ENCODE measurements around the gene GRID2IP. TPM values are rescaled to one million over a fixed set of nuclear protein-coding genes. Genes with fewer than 3 reads are reported as not detected.
A peak's percentile ranks its signal among the peaks of the same experiment; 100 is the strongest.

Gene GRID2IP
- total RNA-seq, 1 experiment from 2014 or later = not detected

DNA sequence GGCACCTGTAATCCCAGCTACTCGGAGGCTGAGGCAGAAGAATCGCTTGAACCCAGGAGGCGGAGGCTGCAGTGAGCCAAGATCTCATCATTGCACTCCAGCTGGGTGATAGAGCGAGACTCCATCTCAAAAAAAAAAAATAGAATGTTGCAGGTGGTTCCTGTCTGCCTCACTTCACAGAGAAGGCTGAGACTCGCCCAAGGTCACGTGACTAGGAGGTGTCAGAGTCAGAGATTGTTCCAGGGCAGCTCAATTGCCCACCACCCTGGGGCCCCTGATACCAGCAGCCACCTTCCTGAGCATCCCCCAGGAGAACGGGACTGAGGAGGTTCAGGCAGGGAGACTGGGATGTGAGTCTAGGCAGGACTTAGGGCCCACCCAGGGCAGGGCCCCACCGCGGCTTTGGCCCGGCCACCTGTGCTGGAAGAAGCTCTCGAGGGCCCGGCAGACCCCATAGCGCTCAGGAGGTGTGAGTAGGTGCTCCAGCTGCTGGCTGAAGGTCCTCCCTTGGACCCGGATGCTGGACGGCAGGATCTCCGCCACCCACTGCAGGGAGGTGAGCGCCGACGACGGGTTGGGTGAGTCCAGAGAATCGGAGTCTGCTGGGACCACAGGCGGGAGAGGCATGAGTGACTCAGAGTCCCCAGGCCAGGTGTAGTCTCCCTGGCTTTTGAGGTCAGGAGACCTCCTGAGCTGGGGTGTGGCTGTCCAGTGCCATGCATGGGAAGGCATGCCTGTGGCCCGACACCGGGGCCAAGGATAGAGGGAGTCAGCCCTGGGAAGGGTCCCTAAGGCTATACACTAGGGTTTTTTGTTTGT is 30.9 kb downstream of the GRID2IP start:
- TF ChIP-seq EZH2 (IDR thresholded peaks at IDR 0.05; ENCODE audit: borderline replicate concordance, low read depth, low read length, poor library complexity, severe bottlenecking) = no peak
- TF ChIP-seq, protein P1, sequence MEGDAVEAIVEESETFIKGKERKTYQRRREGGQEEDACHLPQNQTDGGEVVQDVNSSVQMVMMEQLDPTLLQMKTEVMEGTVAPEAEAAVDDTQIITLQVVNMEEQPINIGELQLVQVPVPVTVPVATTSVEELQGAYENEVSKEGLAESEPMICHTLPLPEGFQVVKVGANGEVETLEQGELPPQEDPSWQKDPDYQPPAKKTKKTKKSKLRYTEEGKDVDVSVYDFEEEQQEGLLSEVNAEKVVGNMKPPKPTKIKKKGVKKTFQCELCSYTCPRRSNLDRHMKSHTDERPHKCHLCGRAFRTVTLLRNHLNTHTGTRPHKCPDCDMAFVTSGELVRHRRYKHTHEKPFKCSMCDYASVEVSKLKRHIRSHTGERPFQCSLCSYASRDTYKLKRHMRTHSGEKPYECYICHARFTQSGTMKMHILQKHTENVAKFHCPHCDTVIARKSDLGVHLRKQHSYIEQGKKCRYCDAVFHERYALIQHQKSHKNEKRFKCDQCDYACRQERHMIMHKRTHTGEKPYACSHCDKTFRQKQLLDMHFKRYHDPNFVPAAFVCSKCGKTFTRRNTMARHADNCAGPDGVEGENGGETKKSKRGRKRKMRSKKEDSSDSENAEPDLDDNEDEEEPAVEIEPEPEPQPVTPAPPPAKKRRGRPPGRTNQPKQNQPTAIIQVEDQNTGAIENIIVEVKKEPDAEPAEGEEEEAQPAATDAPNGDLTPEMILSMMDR (conservative IDR thresholded peaks at IDR 0.05; ENCODE audit: low read depth, low read length) = no peak
- intact Hi-C loops (cut with micrococcal nuclease; ENCODE audit: unreplicated experiment) = no loop called here
- no peak for DNase-seq (ENCODE audit: low spot score)
- ChIA-PET POLR2A (ENCODE audit: low non-redundant PET) (no interaction called here), CTCF (no interaction called here)
- no peaks in the 10 kb centered on the region for H3K4me1 ChIP-seq (ENCODE audit: insufficient read depth, low read length, poor library complexity, severe bottlenecking)
- H3K4me3 ChIP-seq (ENCODE audit: low read depth, low read length, poor library complexity, severe bottlenecking) = no peak overlapping the region
- BruUV-seq (replicated peaks) = no TSS peak
- no peaks in the 10 kb centered on the region for H3K36me3 ChIP-seq (ENCODE audit: insufficient read depth, low read length, poor library complexity, severe bottlenecking)
- no peaks in the 10 kb centered on the region for H3K9me3 ChIP-seq (ENCODE audit: low read depth, low read length, poor library complexity, severe bottlenecking)
- H3K27me3 ChIP-seq (replicated peaks; ENCODE audit: insufficient read depth, low read depth, low read length, poor library complexity) = no peaks in the 10 kb centered on the region
- H3K27ac ChIP-seq (ENCODE audit: low read depth, low read length, poor library complexity, severe bottlenecking) = no peak overlapping the region

DNA sequence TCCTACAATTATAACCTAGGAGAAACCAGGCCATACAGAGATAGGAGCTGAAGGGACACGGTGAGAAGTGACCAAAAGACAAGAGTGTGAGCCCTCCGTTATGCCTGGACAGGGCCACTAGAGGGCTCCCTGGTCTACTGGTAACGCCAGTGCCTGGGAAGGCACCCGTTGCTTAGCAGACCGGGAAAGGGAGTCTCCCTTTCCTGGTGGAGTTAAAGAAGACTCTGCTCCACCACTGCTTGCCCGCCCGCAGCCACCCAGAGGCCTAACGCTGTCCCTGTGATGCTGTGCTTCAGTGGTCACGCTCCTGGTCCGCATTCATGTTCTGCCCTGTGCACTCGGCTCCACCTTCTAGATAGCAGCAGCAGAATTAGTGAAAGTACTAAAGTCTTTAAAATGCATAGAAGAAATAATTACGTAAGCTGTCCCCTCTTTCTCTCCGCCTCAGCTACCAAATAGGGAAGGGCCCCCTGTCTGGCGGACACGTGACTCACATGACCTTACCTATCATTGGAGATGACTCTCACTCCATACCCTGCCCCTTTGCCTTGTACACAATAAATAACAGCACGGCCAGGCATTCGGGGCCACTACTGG is 34.8 kb downstream of the GRID2IP start:
- ChIA-PET POLR2A (ENCODE audit: low non-redundant PET) (interaction anchor here (0.6 kb wide), 1 partner anchor 39 kb away, joined by 4 read pairs; no protein-coding TSS in a partner anchor), CTCF (interaction anchor here (0.6 to 1.9 kb wide), 3 partner anchors 42 to 59 kb away, joined by 5 to 16 read pairs (median 9); no protein-coding TSS in a partner anchor)
- DNase-seq (ENCODE audit: low spot score) = peak; percentile 89
- Histone ChIP-seq H3K4me3 (ENCODE audit: low read depth, low read length, poor library complexity, severe bottlenecking) (no peak overlapping the region), H3K27ac (ENCODE audit: low read depth, low read length, poor library complexity, severe bottlenecking) (no peak overlapping the region), H3K27me3 (replicated peaks; ENCODE audit: insufficient read depth, low read depth, low read length, poor library complexity) (no peaks in the 10 kb centered on the region), H3K36me3 (ENCODE audit: insufficient read depth, low read length, poor library complexity, severe bottlenecking) (no peaks in the 10 kb centered on the region), H3K9me3 (ENCODE audit: low read depth, low read length, poor library complexity, severe bottlenecking) (no peaks in the 10 kb centered on the region), H3K4me1 (ENCODE audit: insufficient read depth, low read length, poor library complexity, severe bottlenecking) (no peaks in the 10 kb centered on the region)
- TF ChIP-seq, protein P1 (conservative IDR thresholded peaks at IDR 0.05; ENCODE audit: low read depth, low read length) = peak; percentile 87
- TF ChIP-seq EZH2 (IDR thresholded peaks at IDR 0.05; ENCODE audit: borderline replicate concordance, low read depth, low read length, poor library complexity, severe bottlenecking) = no peak
- no TSS peak for BruUV-seq (replicated peaks)
- intact Hi-C loops (cut with micrococcal nuclease; ENCODE audit: unreplicated experiment) = loop anchor here (2.0 to 5.0 kb wide), 3 partner anchors 42 to 340 kb away; no protein-coding TSS in a partner anchor

DNA sequence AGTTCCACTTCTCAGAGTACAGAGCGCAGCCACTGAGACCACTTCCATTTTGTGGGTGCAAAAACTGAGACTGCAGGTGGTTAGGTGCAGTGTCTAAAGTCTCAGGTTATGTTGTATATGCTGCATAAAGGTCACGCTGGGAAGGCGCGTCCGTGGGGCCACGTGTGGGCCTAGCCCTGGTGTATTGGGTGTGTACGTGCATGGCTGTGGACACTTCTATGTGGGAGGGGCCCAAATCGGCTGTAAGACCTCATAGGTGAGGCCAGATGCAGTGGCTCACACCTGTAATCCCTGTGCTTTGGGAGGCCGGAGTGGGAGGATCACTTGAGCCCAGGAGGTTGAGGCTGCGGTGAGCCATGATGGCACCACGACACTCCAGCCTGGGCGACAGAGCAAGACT is 37.7 kb downstream of the GRID2IP start:
- ChIA-PET POLR2A (ENCODE audit: low non-redundant PET) (no interaction called here), CTCF (interaction anchor here (0.7 kb wide), 1 partner anchor 61 kb away, joined by 4 read pairs; no protein-coding TSS in a partner anchor)
- no peaks in the 10 kb centered on the region for H3K27me3 ChIP-seq (replicated peaks; ENCODE audit: insufficient read depth, low read depth, low read length, poor library complexity)
- BruUV-seq (replicated peaks) = no TSS peak
- no peak for DNase-seq (ENCODE audit: low spot score)
- no peak for TF ChIP-seq EZH2 (IDR thresholded peaks at IDR 0.05; ENCODE audit: borderline replicate concordance, low read depth, low read length, poor library complexity, severe bottlenecking)
- TF ChIP-seq, protein P1 (conservative IDR thresholded peaks at IDR 0.05; ENCODE audit: low read depth, low read length) = no peak
- H3K4me1 ChIP-seq (ENCODE audit: insufficient read depth, low read length, poor library complexity, severe bottlenecking) = no peaks in the 10 kb centered on the region
- intact Hi-C loops (cut with micrococcal nuclease; ENCODE audit: unreplicated experiment) = no loop called here
- H3K36me3 ChIP-seq (ENCODE audit: insufficient read depth, low read length, poor library complexity, severe bottlenecking) = no peaks in the 10 kb centered on the region
- no peak overlapping the region for H3K4me3 ChIP-seq (ENCODE audit: low read depth, low read length, poor library complexity, severe bottlenecking)
- H3K9me3 ChIP-seq (ENCODE audit: low read depth, low read length, poor library complexity, severe bottlenecking) = no peaks in the 10 kb centered on the region
- H3K27ac ChIP-seq (ENCODE audit: low read depth, low read length, poor library complexity, severe bottlenecking) = no peak overlapping the region
